HepG2 (cell line): ENCODE measurements around the gene MYO10. TPM values are rescaled to one million over a fixed set of nuclear protein-coding genes. Genes with fewer than 3 reads are reported as not detected.

Source experiments
- AHR ChIP-seq: IDR thresholded peaks from 2 replicates; pipeline ENCODE4 v1.6.1; 2018; ENCODE audit warnings: missing genetic modification reagents, missing compliant biosample characterization
- GTF2F1 ChIP-seq: fragments of 150-350 bp; IDR thresholded peaks from 2 replicates; pipeline ENCODE4 v1.6.1; 2014; ENCODE audit warnings: low read length
- HHEX ChIP-seq: IDR thresholded peaks from 2 replicates; pipeline ENCODE4 v1.6.1; 2016; ENCODE audit warnings: control low read depth
- MBNL3 ChIP-seq: fragments of 250-450 bp; sonication (Bioruptor Pico); conservative IDR thresholded peaks from 2 replicates; pipeline ENCODE4 v1.8.0; 2022; ENCODE audit warnings: mild to moderate bottlenecking, inconsistent platforms
- MLLT10 ChIP-seq: sonication (generic); formaldehyde crosslinking; IDR thresholded peaks from 2 replicates; pipeline ENCODE4 v1.4.0; 2020; ENCODE audit warnings: missing genetic modification reagents
- POGZ ChIP-seq: sonication (generic); formaldehyde crosslinking; IDR thresholded peaks from 2 replicates; pipeline ENCODE4 v1.4.0; 2020; ENCODE audit warnings: mild to moderate bottlenecking, missing genetic modification reagents
- SMC3 ChIP-seq: IDR thresholded peaks from 2 replicates; pipeline ENCODE4 v1.6.1; 2011; ENCODE audit warnings: low read length, improper control_type of control experiment
- ZFP37 ChIP-seq: sonication (generic); formaldehyde crosslinking; IDR thresholded peaks from 2 replicates; pipeline ENCODE4 v1.4.0; 2020; ENCODE audit warnings: missing genetic modification reagents, borderline replicate concordance
- ZNF549 ChIP-seq: sonication (generic); formaldehyde crosslinking; IDR thresholded peaks from 2 replicates; pipeline ENCODE4 v1.5.0; 2020; ENCODE audit warnings: missing genetic modification reagents
- ZNF563 ChIP-seq: sonication (generic); formaldehyde crosslinking; IDR thresholded peaks from 2 replicates; pipeline ENCODE4 v1.8.0; 2022; ENCODE audit warnings: mild to moderate bottlenecking, moderate library complexity, missing genetic modification reagents
- ZNF775 ChIP-seq: sonication (generic); formaldehyde crosslinking; IDR thresholded peaks from 2 replicates; pipeline ENCODE4 v1.4.0; 2020; ENCODE audit warnings: missing genetic modification reagents, mild to moderate bottlenecking, moderate library complexity, borderline replicate concordance
- polyA plus RNA-seq, 8 experiments: library from polyadenylated mRNA; depleted of rRNA in 3 of 8; stranded (reverse) in 7 of 8; unstranded in 1 of 8; fragments of >200 nt; fragmentation: Illumina TruSeq in 4 of 8; extraction: Trizol in 4 of 8; gene quantifications; 2 replicates each; pipeline versions ENCODE4 v1.2.1 to v1.2.3, GENCODE V29; 2011 to 2016; ENCODE audit warnings: low read depth in 4 of 8, missing spikeins in 1 of 8, mixed read lengths in 1 of 8; ENCODE audit not compliant: insufficient read depth in 1 of 8
- total RNA-seq, 5 experiments: library from RNA; depleted of rRNA; stranded (reverse); fragments of >200 nt; fragmentation: Illumina TruSeq; extraction: Trizol; gene quantifications; 2 replicates each; pipeline ENCODE4 v1.2.3, GENCODE V29; 2016; ENCODE audit warnings: low read depth in 1 of 5
- TF ChIP-seq, protein P1 (sequence below): sonication (generic); formaldehyde crosslinking; IDR thresholded peaks from 2 replicates; pipeline ENCODE4 v1.5.0; 2020; ENCODE audit warnings: missing genetic modification reagents
- TF ChIP-seq, protein P2 (sequence below): sonication (generic); formaldehyde crosslinking; IDR thresholded peaks from 2 replicates; pipeline ENCODE4 v1.5.0; 2020; ENCODE audit warnings: missing genetic modification reagents, mild to moderate bottlenecking, borderline replicate concordance
- TF ChIP-seq, protein P3 (sequence below): sonication (generic); formaldehyde crosslinking; IDR thresholded peaks from 2 replicates; pipeline ENCODE4 v1.4.0; 2020; ENCODE audit warnings: missing genetic modification reagents; ENCODE audit errors: not compliant biosample characterization
- TF ChIP-seq, protein P4 (sequence below): sonication (generic); formaldehyde crosslinking; IDR thresholded peaks from 2 replicates; pipeline ENCODE4 v1.5.0; 2020; ENCODE audit warnings: mild to moderate bottlenecking, missing genetic modification reagents, borderline replicate concordance
- TF ChIP-seq, protein P5 (sequence below): IDR thresholded peaks from 2 replicates; pipeline ENCODE4 v1.6.1; 2012; ENCODE audit warnings: inconsistent platforms
- TF ChIP-seq, protein P6 (sequence below): sonication (generic); formaldehyde crosslinking; IDR thresholded peaks from 2 replicates; pipeline ENCODE4 v1.4.0; 2020; ENCODE audit warnings: missing genetic modification reagents
- TF ChIP-seq, protein P7 (sequence below): sonication (generic); formaldehyde crosslinking; IDR thresholded peaks from 2 replicates; pipeline ENCODE4 v1.5.0; 2020; ENCODE audit warnings: missing genetic modification reagents

Gene MYO10
- total and polyA plus RNA-seq, 2 of the 13 experiments (the other 11 are each of a cell fraction or from before 2014, with no cell fraction given) = 4.5 to 14.0 TPM

DNA sequence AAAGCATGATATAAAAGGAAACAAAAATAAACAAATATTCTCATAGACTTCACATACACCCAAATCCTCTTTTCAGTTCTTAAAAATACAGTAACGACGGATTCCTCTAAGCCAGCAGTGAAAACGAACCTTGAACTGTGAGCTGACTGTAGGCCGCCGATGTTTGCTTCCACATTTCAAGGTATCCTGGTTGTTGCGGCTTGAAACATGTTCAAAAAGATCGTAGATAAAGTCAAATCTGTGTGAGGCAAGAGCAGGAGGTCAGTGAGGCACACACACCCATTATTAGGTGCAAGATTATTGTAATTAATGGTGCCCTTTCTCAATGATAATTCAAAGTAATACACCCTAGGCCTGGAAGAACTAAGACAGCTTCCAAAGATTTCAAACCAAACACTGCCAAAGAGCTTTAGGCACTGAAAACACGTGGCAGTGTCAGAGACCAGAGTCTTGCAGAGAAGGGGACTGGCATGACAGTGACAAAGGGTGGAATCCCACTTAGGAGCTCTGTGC, 178.0 kb downstream of the MYO10 start (continued):
- TF ChIP-seq, protein P1, sequence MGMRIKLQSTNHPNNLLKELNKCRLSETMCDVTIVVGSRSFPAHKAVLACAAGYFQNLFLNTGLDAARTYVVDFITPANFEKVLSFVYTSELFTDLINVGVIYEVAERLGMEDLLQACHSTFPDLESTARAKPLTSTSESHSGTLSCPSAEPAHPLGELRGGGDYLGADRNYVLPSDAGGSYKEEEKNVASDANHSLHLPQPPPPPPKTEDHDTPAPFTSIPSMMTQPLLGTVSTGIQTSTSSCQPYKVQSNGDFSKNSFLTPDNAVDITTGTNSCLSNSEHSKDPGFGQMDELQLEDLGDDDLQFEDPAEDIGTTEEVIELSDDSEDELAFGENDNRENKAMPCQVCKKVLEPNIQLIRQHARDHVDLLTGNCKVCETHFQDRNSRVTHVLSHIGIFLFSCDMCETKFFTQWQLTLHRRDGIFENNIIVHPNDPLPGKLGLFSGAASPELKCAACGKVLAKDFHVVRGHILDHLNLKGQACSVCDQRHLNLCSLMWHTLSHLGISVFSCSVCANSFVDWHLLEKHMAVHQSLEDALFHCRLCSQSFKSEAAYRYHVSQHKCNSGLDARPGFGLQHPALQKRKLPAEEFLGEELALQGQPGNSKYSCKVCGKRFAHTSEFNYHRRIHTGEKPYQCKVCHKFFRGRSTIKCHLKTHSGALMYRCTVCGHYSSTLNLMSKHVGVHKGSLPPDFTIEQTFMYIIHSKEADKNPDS (CRISPR knock-in tag) = no peak
- no peak for TF ChIP-seq SMC3
- TF ChIP-seq MBNL3 (CRISPR knock-in tag) = no peak
- TF ChIP-seq, protein P2, sequence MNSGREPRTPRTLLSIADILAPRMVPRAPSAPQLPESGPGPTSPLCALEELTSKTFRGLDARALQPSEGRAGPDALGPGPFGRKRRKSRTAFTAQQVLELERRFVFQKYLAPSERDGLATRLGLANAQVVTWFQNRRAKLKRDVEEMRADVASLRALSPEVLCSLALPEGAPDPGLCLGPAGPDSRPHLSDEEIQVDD = no peak
- TF ChIP-seq POGZ (CRISPR knock-in tag) = 0 out of 2 replicates have a peak, but pooled peaks have one; percentile 60
- TF ChIP-seq, protein P3, sequence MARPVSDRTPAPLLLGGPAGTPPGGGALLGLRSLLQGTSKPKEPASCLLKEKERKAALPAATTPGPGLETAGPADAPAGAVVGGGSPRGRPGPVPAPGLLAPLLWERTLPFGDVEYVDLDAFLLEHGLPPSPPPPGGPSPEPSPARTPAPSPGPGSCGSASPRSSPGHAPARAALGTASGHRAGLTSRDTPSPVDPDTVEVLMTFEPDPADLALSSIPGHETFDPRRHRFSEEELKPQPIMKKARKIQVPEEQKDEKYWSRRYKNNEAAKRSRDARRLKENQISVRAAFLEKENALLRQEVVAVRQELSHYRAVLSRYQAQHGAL (CRISPR knock-in tag) = no peak
- TF ChIP-seq MLLT10 (CRISPR knock-in tag) = no peak
- TF ChIP-seq, protein P4, sequence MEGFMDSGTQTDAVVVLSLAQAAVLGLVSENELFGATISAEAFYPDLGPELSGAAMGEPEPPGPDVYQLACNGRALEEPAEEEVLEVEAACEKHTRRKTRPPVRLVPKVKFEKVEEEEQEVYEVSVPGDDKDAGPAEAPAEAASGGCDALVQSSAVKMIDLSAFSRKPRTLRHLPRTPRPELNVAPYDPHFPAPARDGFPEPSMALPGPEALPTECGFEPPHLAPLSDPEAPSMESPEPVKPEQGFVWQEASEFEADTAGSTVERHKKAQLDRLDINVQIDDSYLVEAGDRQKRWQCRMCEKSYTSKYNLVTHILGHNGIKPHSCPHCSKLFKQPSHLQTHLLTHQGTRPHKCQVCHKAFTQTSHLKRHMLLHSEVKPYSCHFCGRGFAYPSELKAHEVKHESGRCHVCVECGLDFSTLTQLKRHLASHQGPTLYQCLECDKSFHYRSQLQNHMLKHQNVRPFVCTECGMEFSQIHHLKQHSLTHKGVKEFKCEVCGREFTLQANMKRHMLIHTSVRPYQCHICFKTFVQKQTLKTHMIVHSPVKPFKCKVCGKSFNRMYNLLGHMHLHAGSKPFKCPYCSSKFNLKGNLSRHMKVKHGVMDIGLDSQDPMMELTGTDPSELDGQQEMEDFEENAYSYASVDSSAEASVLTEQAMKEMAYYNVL (CRISPR knock-in tag) = no peak; the same call in 1 of the 2 replicates
- TF ChIP-seq, protein P5, sequence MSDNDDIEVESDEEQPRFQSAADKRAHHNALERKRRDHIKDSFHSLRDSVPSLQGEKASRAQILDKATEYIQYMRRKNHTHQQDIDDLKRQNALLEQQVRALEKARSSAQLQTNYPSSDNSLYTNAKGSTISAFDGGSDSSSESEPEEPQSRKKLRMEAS = peak; percentile 81
- TF ChIP-seq AHR (CRISPR knock-in tag) = no peak
- TF ChIP-seq, protein P6, sequence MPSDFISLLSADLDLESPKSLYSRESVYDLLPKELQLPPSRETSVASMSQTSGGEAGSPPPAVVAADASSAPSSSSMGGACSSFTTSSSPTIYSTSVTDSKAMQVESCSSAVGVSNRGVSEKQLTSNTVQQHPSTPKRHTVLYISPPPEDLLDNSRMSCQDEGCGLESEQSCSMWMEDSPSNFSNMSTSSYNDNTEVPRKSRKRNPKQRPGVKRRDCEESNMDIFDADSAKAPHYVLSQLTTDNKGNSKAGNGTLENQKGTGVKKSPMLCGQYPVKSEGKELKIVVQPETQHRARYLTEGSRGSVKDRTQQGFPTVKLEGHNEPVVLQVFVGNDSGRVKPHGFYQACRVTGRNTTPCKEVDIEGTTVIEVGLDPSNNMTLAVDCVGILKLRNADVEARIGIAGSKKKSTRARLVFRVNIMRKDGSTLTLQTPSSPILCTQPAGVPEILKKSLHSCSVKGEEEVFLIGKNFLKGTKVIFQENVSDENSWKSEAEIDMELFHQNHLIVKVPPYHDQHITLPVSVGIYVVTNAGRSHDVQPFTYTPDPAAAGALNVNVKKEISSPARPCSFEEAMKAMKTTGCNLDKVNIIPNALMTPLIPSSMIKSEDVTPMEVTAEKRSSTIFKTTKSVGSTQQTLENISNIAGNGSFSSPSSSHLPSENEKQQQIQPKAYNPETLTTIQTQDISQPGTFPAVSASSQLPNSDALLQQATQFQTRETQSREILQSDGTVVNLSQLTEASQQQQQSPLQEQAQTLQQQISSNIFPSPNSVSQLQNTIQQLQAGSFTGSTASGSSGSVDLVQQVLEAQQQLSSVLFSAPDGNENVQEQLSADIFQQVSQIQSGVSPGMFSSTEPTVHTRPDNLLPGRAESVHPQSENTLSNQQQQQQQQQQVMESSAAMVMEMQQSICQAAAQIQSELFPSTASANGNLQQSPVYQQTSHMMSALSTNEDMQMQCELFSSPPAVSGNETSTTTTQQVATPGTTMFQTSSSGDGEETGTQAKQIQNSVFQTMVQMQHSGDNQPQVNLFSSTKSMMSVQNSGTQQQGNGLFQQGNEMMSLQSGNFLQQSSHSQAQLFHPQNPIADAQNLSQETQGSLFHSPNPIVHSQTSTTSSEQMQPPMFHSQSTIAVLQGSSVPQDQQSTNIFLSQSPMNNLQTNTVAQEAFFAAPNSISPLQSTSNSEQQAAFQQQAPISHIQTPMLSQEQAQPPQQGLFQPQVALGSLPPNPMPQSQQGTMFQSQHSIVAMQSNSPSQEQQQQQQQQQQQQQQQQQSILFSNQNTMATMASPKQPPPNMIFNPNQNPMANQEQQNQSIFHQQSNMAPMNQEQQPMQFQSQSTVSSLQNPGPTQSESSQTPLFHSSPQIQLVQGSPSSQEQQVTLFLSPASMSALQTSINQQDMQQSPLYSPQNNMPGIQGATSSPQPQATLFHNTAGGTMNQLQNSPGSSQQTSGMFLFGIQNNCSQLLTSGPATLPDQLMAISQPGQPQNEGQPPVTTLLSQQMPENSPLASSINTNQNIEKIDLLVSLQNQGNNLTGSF (CRISPR knock-in tag) = no peak
- TF ChIP-seq, protein P7, sequence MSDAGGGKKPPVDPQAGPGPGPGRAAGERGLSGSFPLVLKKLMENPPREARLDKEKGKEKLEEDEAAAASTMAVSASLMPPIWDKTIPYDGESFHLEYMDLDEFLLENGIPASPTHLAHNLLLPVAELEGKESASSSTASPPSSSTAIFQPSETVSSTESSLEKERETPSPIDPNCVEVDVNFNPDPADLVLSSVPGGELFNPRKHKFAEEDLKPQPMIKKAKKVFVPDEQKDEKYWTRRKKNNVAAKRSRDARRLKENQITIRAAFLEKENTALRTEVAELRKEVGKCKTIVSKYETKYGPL (CRISPR knock-in tag) = no peak
- no peak for TF ChIP-seq ZFP37 (CRISPR knock-in tag)
- no peak for TF ChIP-seq ZNF549 (CRISPR knock-in tag)
- no peak for TF ChIP-seq ZNF563
- no peak for TF ChIP-seq ZNF775 (CRISPR knock-in tag)
- no peak for TF ChIP-seq GTF2F1
- TF ChIP-seq HHEX (CRISPR knock-in tag) = no peak
